B cell (primary cell): ENCODE results near the gene SKIC2.
"Not testable (repeated sequence)": the region's sequence is repeated elsewhere in the genome, so short reads cannot be mapped to it uniquely, and the experiment has no call there.

ENCODE experiments used
- EZH2 ChIP-seq: IDR thresholded peaks from 2 replicates; pipeline ENCODE4 v1.6.1; 2012; ENCODE audit warnings: borderline replicate concordance, low read depth, mild to moderate bottlenecking, moderate library complexity, low read length; ENCODE audit not compliant: insufficient read depth, poor library complexity, severe bottlenecking
- TF ChIP-seq, protein P1 (sequence below): fragments of 200-600 bp; IDR thresholded peaks from one replicate; pipeline ENCODE4 v1.8.0; 2022; ENCODE audit warnings: antibody characterized with exemption, mild to moderate bottlenecking

DNA sequence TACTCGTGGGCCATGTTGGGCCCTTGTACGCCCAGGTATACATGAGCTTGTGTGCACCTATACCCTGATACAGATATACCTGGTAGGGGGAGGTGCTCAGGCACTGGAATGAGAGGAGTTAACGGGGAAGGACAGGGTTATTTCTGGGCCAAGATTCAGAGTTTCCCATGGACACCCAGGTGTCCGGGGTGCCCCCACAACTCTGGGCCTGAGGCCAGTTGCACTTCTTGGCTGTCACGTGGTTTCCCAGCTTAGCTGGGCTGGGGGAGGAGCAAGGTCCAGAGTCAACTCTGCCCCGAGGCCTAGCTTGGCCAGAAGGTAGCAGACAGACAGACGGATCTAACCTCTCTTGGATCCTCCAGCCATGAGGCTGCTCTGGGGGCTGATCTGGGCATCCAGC is 22.8 kb downstream of the SKIC2 start, which contains the start of gene C4A:
- TF ChIP-seq, protein P1, sequence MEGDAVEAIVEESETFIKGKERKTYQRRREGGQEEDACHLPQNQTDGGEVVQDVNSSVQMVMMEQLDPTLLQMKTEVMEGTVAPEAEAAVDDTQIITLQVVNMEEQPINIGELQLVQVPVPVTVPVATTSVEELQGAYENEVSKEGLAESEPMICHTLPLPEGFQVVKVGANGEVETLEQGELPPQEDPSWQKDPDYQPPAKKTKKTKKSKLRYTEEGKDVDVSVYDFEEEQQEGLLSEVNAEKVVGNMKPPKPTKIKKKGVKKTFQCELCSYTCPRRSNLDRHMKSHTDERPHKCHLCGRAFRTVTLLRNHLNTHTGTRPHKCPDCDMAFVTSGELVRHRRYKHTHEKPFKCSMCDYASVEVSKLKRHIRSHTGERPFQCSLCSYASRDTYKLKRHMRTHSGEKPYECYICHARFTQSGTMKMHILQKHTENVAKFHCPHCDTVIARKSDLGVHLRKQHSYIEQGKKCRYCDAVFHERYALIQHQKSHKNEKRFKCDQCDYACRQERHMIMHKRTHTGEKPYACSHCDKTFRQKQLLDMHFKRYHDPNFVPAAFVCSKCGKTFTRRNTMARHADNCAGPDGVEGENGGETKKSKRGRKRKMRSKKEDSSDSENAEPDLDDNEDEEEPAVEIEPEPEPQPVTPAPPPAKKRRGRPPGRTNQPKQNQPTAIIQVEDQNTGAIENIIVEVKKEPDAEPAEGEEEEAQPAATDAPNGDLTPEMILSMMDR = not testable (repeated sequence)
- TF ChIP-seq EZH2 = not testable (repeated sequence)
